ENCODE results near the gene IFFO2.

The IFFO2 gene

GRCh38 chr1:18921516-18922251 lies 34.8 kb downstream of the IFFO2 start:
- no peak overlapping the region for H3K9ac ChIP-seq (ENCODE audit: low read length)
- H3K79me2 ChIP-seq (ENCODE audit: insufficient read depth, low read length) = no peaks in the 10 kb centered on the region
- H3F3A ChIP-seq (ENCODE audit: insufficient read depth, low read length) = no peaks in the 10 kb centered on the region
- H3K4me3 ChIP-seq (ENCODE audit: low read depth, low read length, poor library complexity, severe bottlenecking) = no peak overlapping the region
- TF ChIP-seq CTCF (IDR thresholded peaks at IDR 0.05; ENCODE audit: low read length) (no peak), EZH2 (IDR thresholded peaks at IDR 0.05; ENCODE audit: borderline replicate concordance, low read length) (no peak)
- H3K4me2 ChIP-seq (ENCODE audit: low read length) = no peak overlapping the region
- H3K9me2 ChIP-seq (ENCODE audit: low read depth, low read length) = no peaks in the 10 kb centered on the region
- H3K36me3 ChIP-seq (ENCODE audit: insufficient read depth, low read length) = no peaks in the 10 kb centered on the region
- H4K20me1 ChIP-seq (ENCODE audit: insufficient read depth, low read length) = no peaks in the 10 kb centered on the region
- H3K27me3 ChIP-seq (ENCODE audit: insufficient read depth, low read length) = 0 out of 2 replicates have a peak, but pooled peaks cover under 1% of the 10 kb centered on the region
- H3K9me3 ChIP-seq (ENCODE audit: low read length) = no peaks in the 10 kb centered on the region
- H3K27ac ChIP-seq (ENCODE audit: low read depth, low read length, poor library complexity, severe bottlenecking) = no peak overlapping the region
- no peak overlapping the region for H2AFZ ChIP-seq (ENCODE audit: low read length)
- peaks cover 4% of the 10 kb centered on the region for H3K4me1 ChIP-seq (ENCODE audit: insufficient read depth, low read length, severe bottlenecking)

- no peak overlapping the region for H3K9ac ChIP-seq (ENCODE audit: low read length)
- no peaks in the 10 kb centered on the region for H3K4me1 ChIP-seq (ENCODE audit: insufficient read depth, low read length, severe bottlenecking)
- no peaks in the 10 kb centered on the region for H3K9me3 ChIP-seq (ENCODE audit: low read length)
- H3K79me2 ChIP-seq (ENCODE audit: insufficient read depth, low read length) = no peaks in the 10 kb centered on the region
- no peak overlapping the region for H3K4me3 ChIP-seq (ENCODE audit: low read depth, low read length, poor library complexity, severe bottlenecking)
- H3K9me2 ChIP-seq (ENCODE audit: low read depth, low read length) = no peaks in the 10 kb centered on the region
- no peak overlapping the region for H3K27ac ChIP-seq (ENCODE audit: low read depth, low read length, poor library complexity, severe bottlenecking)
- no peaks in the 10 kb centered on the region for H3K27me3 ChIP-seq (ENCODE audit: insufficient read depth, low read length)
- H3K4me2 ChIP-seq (ENCODE audit: low read length) = no peak overlapping the region
- no peaks in the 10 kb centered on the region for H4K20me1 ChIP-seq (ENCODE audit: insufficient read depth, low read length)
- TF ChIP-seq CTCF (IDR thresholded peaks at IDR 0.05; ENCODE audit: low read length) (no peak), EZH2 (IDR thresholded peaks at IDR 0.05; ENCODE audit: borderline replicate concordance, low read length) (no peak)
- no peak overlapping the region for H2AFZ ChIP-seq (ENCODE audit: low read length)
- no peaks in the 10 kb centered on the region for H3K36me3 ChIP-seq (ENCODE audit: insufficient read depth, low read length)
- no peaks in the 10 kb centered on the region for H3F3A ChIP-seq (ENCODE audit: insufficient read depth, low read length)
Observed at GRCh38 chr1:18920931-18921330, 35.5 kb downstream of the IFFO2 start.

- no peaks in the 10 kb centered on the region for H4K20me1 ChIP-seq (ENCODE audit: insufficient read depth, low read length)
- H3K4me3 ChIP-seq (ENCODE audit: low read depth, low read length, poor library complexity, severe bottlenecking) = no peak overlapping the region
- H3K79me2 ChIP-seq (ENCODE audit: insufficient read depth, low read length) = no peaks in the 10 kb centered on the region
- no peaks in the 10 kb centered on the region for H3K9me3 ChIP-seq (ENCODE audit: low read length)
- H3K36me3 ChIP-seq (ENCODE audit: insufficient read depth, low read length) = no peaks in the 10 kb centered on the region
- no peak overlapping the region for H3K27ac ChIP-seq (ENCODE audit: low read depth, low read length, poor library complexity, severe bottlenecking)
- H2AFZ ChIP-seq (ENCODE audit: low read length) = no peak overlapping the region
- no peaks in the 10 kb centered on the region for H3K27me3 ChIP-seq (ENCODE audit: insufficient read depth, low read length)
- TF ChIP-seq EZH2 (IDR thresholded peaks at IDR 0.05; ENCODE audit: borderline replicate concordance, low read length) (no peak), CTCF (IDR thresholded peaks at IDR 0.05; ENCODE audit: low read length) (no peak)
- no peak overlapping the region for H3K4me2 ChIP-seq (ENCODE audit: low read length)
- H3K4me1 ChIP-seq (ENCODE audit: insufficient read depth, low read length, severe bottlenecking) = no peaks in the 10 kb centered on the region
- H3K9me2 ChIP-seq (ENCODE audit: low read depth, low read length) = no peaks in the 10 kb centered on the region
- H3F3A ChIP-seq (ENCODE audit: insufficient read depth, low read length) = no peaks in the 10 kb centered on the region
- no peak overlapping the region for H3K9ac ChIP-seq (ENCODE audit: low read length)
Observed at GRCh38 chr1:18919956-18920355, 36.5 kb downstream of the IFFO2 start.

Data from OCI-LY1 (cell line).